Thoracic aorta (tissue), 2 donors: ENCODE results near the gene TANGO2. TPM values are rescaled to one million over a fixed set of nuclear protein-coding genes. Genes with fewer than 3 reads are reported as not detected.
A peak's percentile ranks its signal among the peaks of the same experiment; 100 is the strongest.

ENCODE experiments used
- ATAC-seq: fragments of 150-250 bp; one replicate; pipeline ENCODE4 v1.8.0; 2017; ENCODE audit warnings: low read depth; ENCODE audit not compliant: insufficient number of reproducible peaks, low FRiP score
- DNase-seq: peaks from one replicate; pipeline ENCODE4 v3.0.0-alpha.2; 2020; ENCODE audit warnings: low spot score
- H3K27ac ChIP-seq, 2 donors: fragments of 200-600 bp; sonication (generic); 1 replicate in 1 of 2; 2 replicates in 1 of 2; pipeline ENCODE4 v1.5.1; 2016; ENCODE audit warnings: mild to moderate bottlenecking in 2 of 2, moderate library complexity in 2 of 2
- H3K27me3 ChIP-seq: fragments of 200-600 bp; sonication (generic); replicated peaks from 2 replicates; pipeline ENCODE4 v1.6.0; 2016; ENCODE audit warnings: mild to moderate bottlenecking; ENCODE audit not compliant: insufficient read depth
- H3K36me3 ChIP-seq: fragments of 200-600 bp; sonication (generic); one replicate; pipeline ENCODE4 v1.5.1; 2016
- H3K4me1 ChIP-seq, 2 donors: fragments of 200-600 bp; sonication (generic); 1 replicate in 1 of 2; 2 replicates in 1 of 2; pipeline versions ENCODE4 v1.5.1 to v1.6.0; 2016; ENCODE audit warnings: low read depth in 2 of 2, mild to moderate bottlenecking in 1 of 2; ENCODE audit not compliant: control insufficient read depth in 1 of 2
- H3K4me3 ChIP-seq: fragments of 200-600 bp; sonication (generic); 2 replicates; pipeline ENCODE4 v1.5.1; 2016; ENCODE audit warnings: mild to moderate bottlenecking
- H3K9me3 ChIP-seq: fragments of 200-600 bp; sonication (generic); 2 replicates; pipeline ENCODE4 v1.5.1; 2016
- CTCF ChIP-seq: fragments of 200-600 bp; sonication (generic); IDR thresholded peaks from one replicate; pipeline ENCODE4 v1.5.1; 2019; ENCODE audit warnings: antibody characterized with exemption
- total RNA-seq, 2 donors: library from RNA; depleted of rRNA; stranded (reverse); fragments of >200 nt; gene quantifications; one replicate each; pipeline versions ENCODE4 v1.1.0 to v1.2.3, GENCODE V29; 2016

TANGO2 gene
- total RNA-seq, 2 donors from 2014 or later = 48.7 to 109 TPM

GRCh38 chr22:20069331-20070042, 48.6 kb downstream of the TANGO2 start:
- Histone ChIP-seq H3K9me3 (no peaks in the 10 kb centered on the region), H3K27me3 (no peaks in the 10 kb centered on the region), H3K27ac (no peak overlapping the region), H3K4me1 (no peaks in the 10 kb centered on the region), H3K36me3 (peaks cover 7% of the 10 kb centered on the region), H3K4me3 (no peak overlapping the region)
- ATAC-seq = no peak
- no peak for DNase-seq
- TF ChIP-seq CTCF = no peak

- DNase-seq (no peak), ATAC-seq (no peak)
- no peak for TF ChIP-seq CTCF
- no peaks in the 10 kb centered on the region for H3K27me3 ChIP-seq
- H3K27ac ChIP-seq = no peak overlapping the region
- H3K4me3 ChIP-seq = no peak overlapping the region
- H3K36me3 ChIP-seq = no peaks in the 10 kb centered on the region
- H3K4me1 ChIP-seq = no peaks in the 10 kb centered on the region
- H3K9me3 ChIP-seq = no peaks in the 10 kb centered on the region
Observed at GRCh38 chr22:20071524-20071972, 50.6 kb downstream of the TANGO2 start.

GRCh38 chr22:20076627-20077172, 55.8 kb downstream of the TANGO2 start:
- TF ChIP-seq CTCF = no peak
- no peak for ATAC-seq
- Histone ChIP-seq H3K36me3 (no peaks in the 10 kb centered on the region), H3K4me3 (no peak overlapping the region), H3K27ac (no peak overlapping the region), H3K27me3 (no peaks in the 10 kb centered on the region), H3K9me3 (no peaks in the 10 kb centered on the region), H3K4me1 (peaks cover 7 to 10% of the 10 kb centered on the region in 2 donors)
- DNase-seq = no peak

GRCh38 chr22:20079745-20080444, 59.0 kb downstream of the TANGO2 start, which contains the start of gene DGCR8:
DGCR8 (plus strand) TSS chr22:20080241; CDS start chr22:20085964, 5,723 bp downstream.
- Histone ChIP-seq H3K27me3 (no peaks in the 10 kb centered on the region), H3K36me3 (no peaks in the 10 kb centered on the region), H3K4me3 (peak within 1 kb of the TSS; percentile 91), H3K27ac (peak within 1 kb of the TSS; percentile 87 to 89), H3K4me1 (peaks cover 24 to 41% of the 10 kb centered on the region in 2 donors), H3K9me3 (no peaks in the 10 kb centered on the region)
- peak; percentile 86 for ATAC-seq
- TF ChIP-seq CTCF = no peak
- peak; percentile 38 for DNase-seq

GRCh38 chr22:20080445-20080775, 59.5 kb downstream of the TANGO2 start:
- Histone ChIP-seq H3K4me1 (peaks cover 26 to 46% of the 10 kb centered on the region in 2 donors), H3K27ac (peak overlapping the region; percentile 87 to 89), H3K9me3 (no peaks in the 10 kb centered on the region), H3K27me3 (no peaks in the 10 kb centered on the region), H3K4me3 (peak overlapping the region; percentile 91), H3K36me3 (no peaks in the 10 kb centered on the region)
- no peak for TF ChIP-seq CTCF
- DNase-seq = peak; percentile 11
- peak; percentile 44 for ATAC-seq
